OCI-LY1 (cell line): ENCODE data around the gene DUSP12.
A peak's percentile ranks its signal among the peaks of the same experiment; 100 is the strongest.

Source experiments
- H2AFZ ChIP-seq: fragments of 200-600 bp; sonication (generic), shearing (Covaris generic); 2 replicates; pipeline ENCODE4 v1.6.0; 2014; ENCODE audit warnings: antibody characterized with exemption, mild to moderate bottlenecking, low read length
- H3F3A ChIP-seq: fragments of 200-600 bp; sonication (generic), shearing (Covaris generic); 2 replicates; pipeline ENCODE4 v1.6.0; 2014; ENCODE audit warnings: mild to moderate bottlenecking, antibody characterized with exemption, low read length, moderate library complexity; ENCODE audit not compliant: insufficient read depth
- H3K27ac ChIP-seq: fragments of 200-600 bp; sonication (generic); 2 replicates; pipeline ENCODE4 v1.5.1; 2014; ENCODE audit warnings: low read length, mixed run types, mild to moderate bottlenecking, low read depth; ENCODE audit not compliant: poor library complexity, severe bottlenecking
- H3K27me3 ChIP-seq: fragments of 200-600 bp; sonication (generic); 2 replicates; pipeline ENCODE4 v1.6.0; 2014; ENCODE audit warnings: antibody characterized with exemption, mild to moderate bottlenecking, low read length, moderate library complexity; ENCODE audit not compliant: insufficient read depth
- H3K36me3 ChIP-seq: fragments of 200-600 bp; sonication (generic); 2 replicates; pipeline ENCODE4 v1.6.1; 2014; ENCODE audit warnings: mild to moderate bottlenecking, antibody characterized with exemption, low read length, moderate library complexity, mixed read lengths; ENCODE audit not compliant: insufficient read depth
- H3K4me1 ChIP-seq: fragments of 200-600 bp; sonication (generic); 2 replicates; pipeline ENCODE4 v1.5.1; 2014; ENCODE audit warnings: mild to moderate bottlenecking, low read length, moderate library complexity; ENCODE audit not compliant: insufficient read depth, severe bottlenecking
- H3K4me2 ChIP-seq: fragments of 200-600 bp; sonication (generic), shearing (Covaris generic); 2 replicates; pipeline ENCODE4 v1.6.1; 2014; ENCODE audit warnings: low read length
- H3K4me3 ChIP-seq: fragments of 200-600 bp; sonication (generic); 2 replicates; pipeline ENCODE4 v1.5.1; 2014; ENCODE audit warnings: low read length, low read depth, mild to moderate bottlenecking, mixed read lengths; ENCODE audit not compliant: poor library complexity, severe bottlenecking
- H3K79me2 ChIP-seq: fragments of 200-600 bp; shearing (Covaris generic); 2 replicates; pipeline ENCODE4 v1.6.1; 2016; ENCODE audit warnings: mixed run types, low read length, mixed read lengths; ENCODE audit not compliant: insufficient read depth
- H3K9ac ChIP-seq: fragments of 200-600 bp; sonication (generic), shearing (Covaris generic); 2 replicates; pipeline ENCODE4 v1.6.1; 2014; ENCODE audit warnings: mild to moderate bottlenecking, low read length, mixed read lengths
- H3K9me2 ChIP-seq: fragments of 200-600 bp; sonication (generic), shearing (Covaris generic); 2 replicates; pipeline ENCODE4 v1.6.1; 2014; ENCODE audit warnings: low read depth, mild to moderate bottlenecking, low read length, mixed read lengths
- H3K9me3 ChIP-seq: fragments of 200-600 bp; shearing (Covaris generic); 2 replicates; pipeline ENCODE4 v1.6.1; 2014; ENCODE audit warnings: low read length, mixed read lengths
- H4K20me1 ChIP-seq: fragments of 200-600 bp; sonication (generic), shearing (Covaris generic); 2 replicates; pipeline ENCODE4 v1.6.0; 2016; ENCODE audit warnings: mild to moderate bottlenecking, low read length; ENCODE audit not compliant: insufficient read depth
- EZH2 ChIP-seq: fragments of 200-600 bp; sonication (generic), shearing (Covaris generic); IDR thresholded peaks from 2 replicates; pipeline ENCODE4 v1.8.0; 2017; ENCODE audit warnings: borderline replicate concordance, mixed run types, mild to moderate bottlenecking, antibody characterized with exemption, low read length, moderate library complexity, mixed read lengths
- TF ChIP-seq, protein P1 (sequence below): fragments of 200-600 bp; sonication (generic), shearing (Covaris generic); IDR thresholded peaks from 2 replicates; pipeline ENCODE4 v1.5.1; 2017; ENCODE audit warnings: mild to moderate bottlenecking, antibody characterized with exemption, low read length, moderate library complexity, mixed read lengths

The DUSP12 gene

DNA sequence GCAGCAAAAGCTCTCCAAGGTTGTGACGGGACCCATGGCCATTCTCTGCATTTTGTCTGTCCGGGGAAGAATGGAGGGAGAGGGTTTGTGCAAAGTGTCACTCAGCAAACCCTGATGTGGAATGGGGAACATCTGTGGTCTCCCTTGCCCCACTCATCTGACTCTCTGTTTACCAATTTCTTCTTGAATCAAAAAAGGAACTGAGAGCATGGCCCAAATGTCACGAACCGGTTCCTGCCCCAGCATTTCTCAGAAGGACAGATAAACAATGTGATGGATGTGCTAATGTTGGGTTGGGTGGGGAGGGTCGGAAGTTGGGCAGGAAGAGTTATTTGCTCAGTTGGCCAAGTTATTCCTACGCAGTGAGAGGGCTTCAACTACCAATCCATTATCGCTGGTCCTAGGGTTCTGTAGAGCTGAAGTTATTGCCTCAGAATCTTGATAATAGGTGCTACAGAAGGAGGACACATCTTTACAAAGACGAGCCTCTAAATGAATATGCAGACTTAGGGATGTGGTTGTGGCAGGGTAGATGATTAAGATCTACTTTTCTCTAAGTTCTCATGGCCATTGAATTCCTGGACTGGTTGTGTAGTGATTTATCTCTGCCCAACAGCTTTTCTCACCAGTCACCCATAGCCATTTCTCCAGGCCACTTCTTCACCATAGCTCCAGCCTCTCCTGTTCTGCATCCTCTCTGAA is 9.6 kb upstream of the DUSP12 start:
- H3K79me2 ChIP-seq = no peaks in the 10 kb centered on the region
- H3K27ac ChIP-seq = peak overlapping the region; percentile 77
- peaks cover 41% of the 10 kb centered on the region for H3K4me1 ChIP-seq
- no peak overlapping the region for H2AFZ ChIP-seq
- H3K27me3 ChIP-seq = no peaks in the 10 kb centered on the region; the same call in 1 of the 2 replicates
- H3K4me2 ChIP-seq = peak overlapping the region; percentile 52
- no peak overlapping the region for H3K4me3 ChIP-seq
- no peaks in the 10 kb centered on the region for H3K9me3 ChIP-seq
- no peaks in the 10 kb centered on the region for H3K9me2 ChIP-seq
- peak overlapping the region; percentile 46; the same call in 1 of the 2 replicates for H3K9ac ChIP-seq
- TF ChIP-seq EZH2 = no peak
- TF ChIP-seq, protein P1, sequence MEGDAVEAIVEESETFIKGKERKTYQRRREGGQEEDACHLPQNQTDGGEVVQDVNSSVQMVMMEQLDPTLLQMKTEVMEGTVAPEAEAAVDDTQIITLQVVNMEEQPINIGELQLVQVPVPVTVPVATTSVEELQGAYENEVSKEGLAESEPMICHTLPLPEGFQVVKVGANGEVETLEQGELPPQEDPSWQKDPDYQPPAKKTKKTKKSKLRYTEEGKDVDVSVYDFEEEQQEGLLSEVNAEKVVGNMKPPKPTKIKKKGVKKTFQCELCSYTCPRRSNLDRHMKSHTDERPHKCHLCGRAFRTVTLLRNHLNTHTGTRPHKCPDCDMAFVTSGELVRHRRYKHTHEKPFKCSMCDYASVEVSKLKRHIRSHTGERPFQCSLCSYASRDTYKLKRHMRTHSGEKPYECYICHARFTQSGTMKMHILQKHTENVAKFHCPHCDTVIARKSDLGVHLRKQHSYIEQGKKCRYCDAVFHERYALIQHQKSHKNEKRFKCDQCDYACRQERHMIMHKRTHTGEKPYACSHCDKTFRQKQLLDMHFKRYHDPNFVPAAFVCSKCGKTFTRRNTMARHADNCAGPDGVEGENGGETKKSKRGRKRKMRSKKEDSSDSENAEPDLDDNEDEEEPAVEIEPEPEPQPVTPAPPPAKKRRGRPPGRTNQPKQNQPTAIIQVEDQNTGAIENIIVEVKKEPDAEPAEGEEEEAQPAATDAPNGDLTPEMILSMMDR = no peak
- H3K36me3 ChIP-seq = no peaks in the 10 kb centered on the region
- no peaks in the 10 kb centered on the region for H3F3A ChIP-seq
- H4K20me1 ChIP-seq = no peaks in the 10 kb centered on the region

DNA sequence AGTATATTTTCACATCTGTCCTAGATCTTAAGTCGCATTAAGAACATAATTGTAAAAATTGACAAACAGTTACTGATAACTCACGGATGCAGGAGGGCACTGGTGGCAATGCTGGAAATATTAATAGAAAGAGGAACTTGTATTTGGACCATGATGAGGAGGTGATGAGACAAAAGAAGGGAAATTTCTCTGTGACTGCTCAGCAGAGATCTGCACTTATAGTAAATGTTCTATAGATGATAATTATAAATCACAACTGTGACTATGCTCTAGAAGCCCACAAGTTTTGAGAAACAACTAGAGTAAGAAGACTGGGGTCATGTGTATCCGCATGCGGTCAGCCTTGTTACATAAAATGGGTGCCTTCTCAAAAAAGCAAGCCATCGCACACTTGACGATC is 8.7 kb upstream of the DUSP12 start:
- Histone ChIP-seq H3K36me3 (no peaks in the 10 kb centered on the region), H3K4me3 (no peak overlapping the region), H4K20me1 (no peaks in the 10 kb centered on the region), H3K27me3 (no peaks in the 10 kb centered on the region; the same call in 1 of the 2 replicates), H3K9ac (no peak overlapping the region), H3K79me2 (no peaks in the 10 kb centered on the region), H3F3A (no peaks in the 10 kb centered on the region), H2AFZ (no peak overlapping the region), H3K4me1 (peaks cover 41% of the 10 kb centered on the region), H3K27ac (peak overlapping the region; percentile 77), H3K4me2 (no peak overlapping the region; the same call in 1 of the 2 replicates), H3K9me2 (no peaks in the 10 kb centered on the region), H3K9me3 (no peaks in the 10 kb centered on the region)
- TF ChIP-seq, protein P1 = no peak
- no peak for TF ChIP-seq EZH2

DNA sequence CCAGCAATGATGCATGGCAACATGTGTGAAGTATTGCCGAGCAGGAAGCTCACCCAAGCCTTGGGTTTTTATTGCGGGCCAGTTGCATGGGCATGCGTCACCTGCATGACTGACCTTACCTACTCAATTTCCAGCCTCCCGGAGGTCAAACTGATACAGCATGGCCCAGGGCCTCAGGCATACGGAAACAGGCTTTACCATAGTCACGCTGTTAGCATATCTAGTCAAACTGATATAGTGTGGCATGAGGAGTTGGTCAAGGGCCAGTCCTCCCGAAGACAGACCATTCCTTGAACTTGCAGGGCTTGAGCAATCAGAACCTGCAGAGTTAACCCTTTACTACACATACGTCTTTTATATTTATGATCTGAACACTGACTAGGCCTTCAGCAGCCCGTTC is 6.4 kb upstream of the DUSP12 start:
- Histone ChIP-seq H3K27ac (no peak overlapping the region), H3K79me2 (no peaks in the 10 kb centered on the region), H3K9ac (no peak overlapping the region), H3F3A (no peaks in the 10 kb centered on the region), H3K36me3 (no peaks in the 10 kb centered on the region), H4K20me1 (no peaks in the 10 kb centered on the region), H3K27me3 (no peaks in the 10 kb centered on the region; the same call in 1 of the 2 replicates), H3K9me2 (no peaks in the 10 kb centered on the region), H3K9me3 (no peaks in the 10 kb centered on the region), H2AFZ (no peak overlapping the region), H3K4me2 (no peak overlapping the region), H3K4me1 (peaks cover 44% of the 10 kb centered on the region), H3K4me3 (no peak overlapping the region)
- TF ChIP-seq, protein P1 = no peak
- no peak for TF ChIP-seq EZH2
